Fibroblast of lung (primary cell): ENCODE data around the gene OTOG.

Experiments used
- EZH2 ChIP-seq: IDR thresholded peaks from 2 replicates; pipeline ENCODE4 v1.5.1; 2012; ENCODE audit warnings: low read length, control low read depth, mild to moderate bottlenecking; ENCODE audit errors: missing control alignments
- TF ChIP-seq, protein P1 (sequence below), 2 donors: IDR thresholded peaks in 1 of 2; conservative IDR thresholded peaks in 1 of 2; 1 replicate in 1 of 2; 2 replicates in 1 of 2; pipeline ENCODE4 v1.5.1; 2011 to 2012; ENCODE audit warnings: low read length in 2 of 2, control low read depth in 1 of 2, inconsistent platforms in 1 of 2, low read depth in 1 of 2, mild to moderate bottlenecking in 1 of 2

DNA sequence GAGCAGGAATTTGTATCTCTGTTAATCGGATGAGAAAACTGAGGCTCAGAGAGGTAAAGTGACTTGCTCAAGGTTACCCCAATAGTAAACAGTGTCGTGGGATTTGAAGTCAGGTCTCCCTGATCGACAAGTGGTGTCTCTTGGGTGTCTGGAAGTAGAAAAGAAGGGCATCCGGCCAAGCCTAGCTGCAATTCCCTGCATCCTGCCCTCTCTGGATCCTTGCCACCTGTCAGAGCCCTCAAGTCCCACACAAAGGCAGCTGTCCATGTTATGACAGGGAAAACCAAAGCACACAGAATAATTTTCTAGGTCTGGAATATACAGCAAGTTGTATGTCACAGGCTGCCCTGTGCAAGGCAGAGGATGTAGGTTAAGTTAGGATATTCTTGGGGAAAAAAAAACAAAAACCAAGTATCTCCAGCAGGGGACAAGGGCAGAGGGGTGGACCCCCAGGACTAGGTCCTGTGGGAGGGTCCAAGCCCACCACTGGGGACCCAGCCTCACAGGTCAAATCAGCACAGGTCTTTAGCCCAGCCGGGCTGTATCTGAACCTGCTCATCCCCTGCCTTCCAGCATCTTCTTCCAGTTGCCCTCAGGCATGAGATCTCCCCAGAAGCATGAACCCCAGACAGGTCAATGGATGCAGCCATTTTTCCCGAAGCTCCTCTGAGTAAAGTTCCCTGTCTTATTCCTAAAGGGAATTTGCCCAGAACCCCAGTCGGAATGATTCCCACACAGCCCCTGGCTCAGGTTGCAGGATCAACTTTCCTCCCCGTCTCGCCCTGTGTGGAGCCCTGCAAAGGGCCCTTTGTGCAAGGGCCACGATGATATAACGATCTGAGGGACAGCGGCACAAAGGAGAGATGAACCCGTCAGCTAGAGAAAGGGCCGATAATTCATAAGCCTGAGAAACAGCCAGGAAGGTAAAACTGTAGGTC, 17.9 kb upstream of the OTOG start:
- TF ChIP-seq, protein P1, sequence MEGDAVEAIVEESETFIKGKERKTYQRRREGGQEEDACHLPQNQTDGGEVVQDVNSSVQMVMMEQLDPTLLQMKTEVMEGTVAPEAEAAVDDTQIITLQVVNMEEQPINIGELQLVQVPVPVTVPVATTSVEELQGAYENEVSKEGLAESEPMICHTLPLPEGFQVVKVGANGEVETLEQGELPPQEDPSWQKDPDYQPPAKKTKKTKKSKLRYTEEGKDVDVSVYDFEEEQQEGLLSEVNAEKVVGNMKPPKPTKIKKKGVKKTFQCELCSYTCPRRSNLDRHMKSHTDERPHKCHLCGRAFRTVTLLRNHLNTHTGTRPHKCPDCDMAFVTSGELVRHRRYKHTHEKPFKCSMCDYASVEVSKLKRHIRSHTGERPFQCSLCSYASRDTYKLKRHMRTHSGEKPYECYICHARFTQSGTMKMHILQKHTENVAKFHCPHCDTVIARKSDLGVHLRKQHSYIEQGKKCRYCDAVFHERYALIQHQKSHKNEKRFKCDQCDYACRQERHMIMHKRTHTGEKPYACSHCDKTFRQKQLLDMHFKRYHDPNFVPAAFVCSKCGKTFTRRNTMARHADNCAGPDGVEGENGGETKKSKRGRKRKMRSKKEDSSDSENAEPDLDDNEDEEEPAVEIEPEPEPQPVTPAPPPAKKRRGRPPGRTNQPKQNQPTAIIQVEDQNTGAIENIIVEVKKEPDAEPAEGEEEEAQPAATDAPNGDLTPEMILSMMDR (conservative IDR thresholded peaks at IDR 0.05 in 1 of 2, IDR thresholded peaks at IDR 0.05 in 1 of 2; ENCODE audit: low read depth in 1 of 2, low read length in 2 of 2): no peak
- TF ChIP-seq EZH2: no peak
